HT-29 (cell line): ENCODE data around the gene OTUD6A. TPM values are rescaled to one million over a fixed set of nuclear protein-coding genes. Genes with fewer than 3 reads are reported as not detected.

Experiments used
- small RNA-seq: library from RNA; depleted of rRNA; stranded (forward); fragments of <200 nt; gene quantifications from one replicate; pipeline ENCODE3, GENCODE V24; 2014
- total RNA-seq: library from RNA; depleted of rRNA; stranded (reverse); fragments of >200 nt; shearing (Covaris generic); gene quantifications from 2 replicates; pipeline ENCODE4 v1.2.3, GENCODE V29; 2014; rRNA removed

OTUD6A gene
- total RNA-seq, 1 experiment from 2014 or later: not detected

Small RNAs within 50 kb of the gene (small RNA-seq; reads per million reads assigned to genes)
- gene MIR676: not detected

Other genes starting within 250 kb of the OTUD6A start
- not detected in 2 replicates for gene AWAT2, start 12.5 kb upstream of the OTUD6A start, total RNA-seq
- gene IGBP1, start 71.0 kb downstream of the OTUD6A start, total RNA-seq: 33.8 and 40.0 TPM in 2 replicates
- gene DGAT2L6, start 115.0 kb downstream of the OTUD6A start, total RNA-seq: not detected in 2 replicates
- not detected in 2 replicates for gene AWAT1, start 172.2 kb downstream of the OTUD6A start, total RNA-seq
- gene P2RY4, start 197.7 kb downstream of the OTUD6A start, total RNA-seq: not detected in 2 replicates
- not detected in 2 replicates for gene ARR3, start 205.9 kb downstream of the OTUD6A start, total RNA-seq
- gene RAB41, start 219.7 kb downstream of the OTUD6A start, total RNA-seq: not detected in 2 replicates
- gene PDZD11, start 227.5 kb downstream of the OTUD6A start, total RNA-seq: 43.1 and 52.3 TPM in 2 replicates
- gene KIF4A, start 227.6 kb downstream of the OTUD6A start, total RNA-seq: 20.1 and 21.7 TPM in 2 replicates